ENCODE measurements around the gene OAS2. TPM values are rescaled to one million over a fixed set of nuclear protein-coding genes. Genes with fewer than 3 reads are reported as not detected.

The OAS2 gene
- total and polyA plus RNA-seq, 2 of the 8 experiments (the other 6 are each of a cell fraction or from before 2014, with no cell fraction given): 0.06 TPM; not detected in 1

GRCh38 chr12:112998987-112999767 lies 20.9 kb downstream of the OAS2 start:
- WGBS, 2 experiments (ENCODE audit: extremely low coverage in 1 of 2, insufficient coverage in 1 of 2, insufficient read length in 1 of 2, insufficient replicate concordance in 2 of 2, low coverage in 1 of 2, low lambda C conversion rate in 2 of 2, missing lambda C conversion rate in 1 of 2): 81% methylated on average over 12 of the region's 12 CpGs; no CpG with 5 or more reads in 1 of the 2 experiments
- Histone ChIP-seq H3K23me2 (ENCODE audit: low read depth, low read length) (peaks cover 3% of the 10 kb centered on the region; the same call in 1 of the 2 replicates), H2BK15ac (ENCODE audit: low read length) (no peak overlapping the region), H2BK120ac (replicated peaks; ENCODE audit: low read depth, low read length) (no peak overlapping the region), H3K4me2 (ENCODE audit: insufficient read depth in 1 of 2, low read depth in 2 of 2, low read length in 2 of 2) (no peak overlapping the region), H2BK12ac (ENCODE audit: low read depth, low read length) (no peak overlapping the region), H3K27me3 (replicated peaks in 1 of 4; ENCODE audit: control insufficient read depth in 3 of 4, extremely low read depth in 1 of 4, insufficient read depth in 3 of 4, low read length in 3 of 4) (no peaks in the 10 kb centered on the region), H2AK5ac (ENCODE audit: low read depth, low read length) (no peak overlapping the region), H3K14ac (ENCODE audit: insufficient read length) (no peak overlapping the region), H3K36me3 (ENCODE audit: control insufficient read depth in 2 of 4, insufficient read depth in 4 of 4, low read length in 3 of 4) (no peaks in the 10 kb centered on the region), H2BK5ac (ENCODE audit: low read depth, low read length) (no peak overlapping the region), H4K91ac (replicated peaks; ENCODE audit: insufficient read length, low read length) (no peak overlapping the region), H3K18ac (ENCODE audit: extremely low read depth, low read length) (no peak overlapping the region), H3K79me2 (ENCODE audit: control insufficient read depth in 1 of 2, insufficient read depth in 2 of 2, low read length in 2 of 2) (no peaks in the 10 kb centered on the region), H4K5ac (ENCODE audit: insufficient read length, low read depth, low read length) (no peak overlapping the region), H3K4me3 (ENCODE audit: extremely low read depth in 1 of 4, insufficient read depth in 2 of 4, low read depth in 3 of 4, low read length in 4 of 4) (no peak overlapping the region), H2AFZ (ENCODE audit: low read length) (no peak overlapping the region), H4K8ac (ENCODE audit: extremely low read depth, insufficient read depth, low read length) (no peak overlapping the region), H2BK20ac (ENCODE audit: low read length) (no peak overlapping the region), H3K4ac (replicated peaks; ENCODE audit: insufficient read length, low read depth, low read length) (no peak overlapping the region), H3K79me1 (ENCODE audit: low read depth, low read length) (no peaks in the 10 kb centered on the region), H3K27ac (ENCODE audit: low read depth, low read length) (no peak overlapping the region), H3K9ac (replicated peaks in 1 of 4; ENCODE audit: extremely low read depth in 1 of 4, low read depth in 3 of 4, low read length in 3 of 4) (no peak overlapping the region), H3K4me1 (replicated peaks in 1 of 4; ENCODE audit: control insufficient read depth in 3 of 4, insufficient read depth in 4 of 4, low read length in 3 of 4) (peaks cover 0 to 2% (median 0%) of the 10 kb centered on the region in 4 experiments; a peak in 1 of 7 replicates), H3K56ac (replicated peaks; ENCODE audit: insufficient read length, low read depth, low read length) (no peak overlapping the region), H3K23ac (ENCODE audit: insufficient read length) (no peak overlapping the region), H4K20me1 (replicated peaks in 1 of 2; ENCODE audit: control insufficient read depth in 1 of 2, insufficient read depth in 2 of 2, low read length in 2 of 2) (peaks cover 0 to 3% of the 10 kb centered on the region in 2 experiments), H3K9me3 (ENCODE audit: insufficient read depth in 2 of 2, low read depth in 1 of 2, low read length in 1 of 2) (0 out of 4 replicates have a peak, but pooled peaks cover 0 to 3% of the 10 kb centered on the region in 2 experiments)
- ChIA-PET CTCF (ENCODE audit: partially characterized antibody) (interaction anchor here (1.9 to 15.8 kb wide), 2 partner anchors 8 to 10 kb away, joined by 8 to 202 read pairs; no protein-coding TSS in a partner anchor), POLR2A (ENCODE audit: partially characterized antibody) (interaction anchor here (1.1 kb wide), 1 partner anchor 8 kb away, joined by 3 read pairs; no protein-coding TSS in a partner anchor)
- FAIRE-seq (no peak), DNase-seq (ENCODE audit: low read depth in 1 of 2, low spot score in 2 of 2) (no peak)
